HAP-1 (cell line): ENCODE results near the gene CNKSR2.

Experiments used
- DNase-seq, 2 experiments: peaks; one replicate each; pipeline ENCODE4 v3.0.0-alpha.2; 2016 to 2020; ENCODE audit warnings: low spot score in 2 of 2
- H3K27me3 ChIP-seq: fragments of 250-450 bp; sonication (Bioruptor Pico); 2 replicates; pipeline ENCODE4 v1.5.1; 2020; ENCODE audit warnings: low read depth, mild to moderate bottlenecking, moderate library complexity
- H3K36me3 ChIP-seq: fragments of 250-450 bp; sonication (Bioruptor Pico); replicated peaks from 2 replicates; pipeline ENCODE4 v1.5.1; 2020; ENCODE audit warnings: mild to moderate bottlenecking
- H3K4me1 ChIP-seq: fragments of 250-450 bp; sonication (Bioruptor Pico); 2 replicates; pipeline ENCODE4 v1.5.1; 2020; ENCODE audit warnings: mild to moderate bottlenecking
- H3K4me3 ChIP-seq: fragments of 250-450 bp; sonication (Bioruptor Pico); 2 replicates; pipeline ENCODE4 v1.5.1; 2020; ENCODE audit warnings: mild to moderate bottlenecking, moderate library complexity
- H3K9me3 ChIP-seq: fragments of 250-450 bp; sonication (Bioruptor Pico); 2 replicates; pipeline ENCODE4 v1.5.1; 2020; ENCODE audit warnings: mild to moderate bottlenecking, moderate library complexity
- in situ Hi-C: fragments of 300-500 bp; cut with MboI; formaldehyde crosslinking; loops from 3 replicates; pipeline ENCODE4 v1.14.3; 2020; ENCODE audit warnings: low sequenced_read_pairs, inconsistent platforms, mixed read lengths

The CNKSR2 gene

GRCh38 chrX:21398426-21398825, 24.2 kb downstream of the CNKSR2 start:
- Histone ChIP-seq H3K36me3 (no peaks in the 10 kb centered on the region), H3K27me3 (no peaks in the 10 kb centered on the region), H3K4me3 (no peak overlapping the region), H3K9me3 (no peaks in the 10 kb centered on the region), H3K4me1 (no peaks in the 10 kb centered on the region)
- no peak for DNase-seq
- in situ Hi-C loops: no loop called here

GRCh38 chrX:21400408-21401121, 26.3 kb downstream of the CNKSR2 start:
- in situ Hi-C loops: no loop called here
- no peak for DNase-seq
- Histone ChIP-seq H3K4me3 (no peak overlapping the region), H3K4me1 (no peaks in the 10 kb centered on the region), H3K9me3 (no peaks in the 10 kb centered on the region), H3K27me3 (no peaks in the 10 kb centered on the region), H3K36me3 (no peaks in the 10 kb centered on the region)

GRCh38 chrX:21408307-21408706, 34.1 kb downstream of the CNKSR2 start:
- Histone ChIP-seq H3K4me1 (no peaks in the 10 kb centered on the region), H3K36me3 (no peaks in the 10 kb centered on the region), H3K27me3 (no peaks in the 10 kb centered on the region), H3K9me3 (no peaks in the 10 kb centered on the region), H3K4me3 (no peak overlapping the region)
- in situ Hi-C loops: no loop called here
- DNase-seq: no peak

GRCh38 chrX:21408788-21409187, 34.6 kb downstream of the CNKSR2 start:
- in situ Hi-C loops: no loop called here

GRCh38 chrX:21412029-21412428, 37.8 kb downstream of the CNKSR2 start:
- Histone ChIP-seq H3K4me3 (no peak overlapping the region), H3K27me3 (no peaks in the 10 kb centered on the region; the same call in 1 of the 2 replicates), H3K4me1 (no peaks in the 10 kb centered on the region), H3K36me3 (no peaks in the 10 kb centered on the region), H3K9me3 (no peaks in the 10 kb centered on the region)
- in situ Hi-C loops: no loop called here
- no peak for DNase-seq

More at GRCh38 chrX:21408788-21409187, 34.6 kb downstream of the CNKSR2 start:
- DNase-seq: no peak
- H3K4me3 ChIP-seq: no peak overlapping the region
- no peaks in the 10 kb centered on the region for H3K27me3 ChIP-seq
- no peaks in the 10 kb centered on the region for H3K36me3 ChIP-seq
- no peaks in the 10 kb centered on the region for H3K9me3 ChIP-seq
- no peaks in the 10 kb centered on the region for H3K4me1 ChIP-seq

- Histone ChIP-seq H3K4me1 (no peaks in the 10 kb centered on the region), H3K36me3 (no peaks in the 10 kb centered on the region), H3K4me3 (no peak overlapping the region), H3K9me3 (no peaks in the 10 kb centered on the region), H3K27me3 (no peaks in the 10 kb centered on the region; the same call in 1 of the 2 replicates)
- DNase-seq: no peak
- in situ Hi-C loops: no loop called here
Measured at GRCh38 chrX:21412883-21413282, 38.7 kb downstream of the CNKSR2 start.

GRCh38 chrX:21427086-21427485, 52.9 kb downstream of the CNKSR2 start:
- Histone ChIP-seq H3K4me1 (no peaks in the 10 kb centered on the region), H3K36me3 (no peaks in the 10 kb centered on the region), H3K4me3 (no peak overlapping the region), H3K27me3 (no peaks in the 10 kb centered on the region), H3K9me3 (no peaks in the 10 kb centered on the region)
- in situ Hi-C loops: no loop called here
- no peak for DNase-seq

GRCh38 chrX:21437036-21437435, 62.8 kb downstream of the CNKSR2 start:
- no peaks in the 10 kb centered on the region for H3K36me3 ChIP-seq
- in situ Hi-C loops: no loop called here

GRCh38 chrX:21438792-21439191, 64.6 kb downstream of the CNKSR2 start:
- H3K9me3 ChIP-seq: no peaks in the 10 kb centered on the region
- no peaks in the 10 kb centered on the region for H3K4me1 ChIP-seq
- H3K27me3 ChIP-seq: no peaks in the 10 kb centered on the region
- no peak for DNase-seq
- H3K36me3 ChIP-seq: no peaks in the 10 kb centered on the region
- H3K4me3 ChIP-seq: no peak overlapping the region
- in situ Hi-C loops: no loop called here

More at GRCh38 chrX:21437036-21437435, 62.8 kb downstream of the CNKSR2 start:
- Histone ChIP-seq H3K4me1 (no peaks in the 10 kb centered on the region), H3K27me3 (no peaks in the 10 kb centered on the region), H3K9me3 (no peaks in the 10 kb centered on the region), H3K4me3 (no peak overlapping the region)
- DNase-seq: no peak

GRCh38 chrX:21440911-21441310, 66.7 kb downstream of the CNKSR2 start:
- in situ Hi-C loops: no loop called here
- DNase-seq: no peak
- H3K4me1 ChIP-seq: no peaks in the 10 kb centered on the region
- H3K27me3 ChIP-seq: no peaks in the 10 kb centered on the region
- no peak overlapping the region for H3K4me3 ChIP-seq
- H3K36me3 ChIP-seq: no peaks in the 10 kb centered on the region
- H3K9me3 ChIP-seq: no peaks in the 10 kb centered on the region

- in situ Hi-C loops: no loop called here
- H3K4me3 ChIP-seq: no peak overlapping the region
- H3K27me3 ChIP-seq: no peaks in the 10 kb centered on the region
- DNase-seq: no peak
- no peaks in the 10 kb centered on the region for H3K36me3 ChIP-seq
- no peaks in the 10 kb centered on the region for H3K4me1 ChIP-seq
- H3K9me3 ChIP-seq: no peaks in the 10 kb centered on the region
Measured at GRCh38 chrX:21457718-21458117, 83.5 kb downstream of the CNKSR2 start.

GRCh38 chrX:21469071-21469470, 94.9 kb downstream of the CNKSR2 start:
- Histone ChIP-seq H3K4me3 (no peak overlapping the region), H3K9me3 (no peaks in the 10 kb centered on the region), H3K27me3 (no peaks in the 10 kb centered on the region), H3K4me1 (no peaks in the 10 kb centered on the region), H3K36me3 (no peaks in the 10 kb centered on the region)
- DNase-seq: no peak
- in situ Hi-C loops: no loop called here

GRCh38 chrX:21476909-21477308, 102.7 kb downstream of the CNKSR2 start:
- in situ Hi-C loops: loop anchor here (25.0 kb wide), 1 partner anchor 940 kb away; no protein-coding TSS in a partner anchor
- Histone ChIP-seq H3K27me3 (no peaks in the 10 kb centered on the region), H3K4me3 (no peak overlapping the region), H3K9me3 (no peaks in the 10 kb centered on the region), H3K4me1 (no peaks in the 10 kb centered on the region), H3K36me3 (no peaks in the 10 kb centered on the region)
- DNase-seq: no peak

GRCh38 chrX:21479695-21480270, 105.6 kb downstream of the CNKSR2 start:
- Histone ChIP-seq H3K27me3 (no peaks in the 10 kb centered on the region), H3K4me1 (no peaks in the 10 kb centered on the region), H3K4me3 (no peak overlapping the region), H3K36me3 (no peaks in the 10 kb centered on the region), H3K9me3 (no peaks in the 10 kb centered on the region)
- in situ Hi-C loops: loop anchor here (25.0 kb wide), 1 partner anchor 942 kb away; no protein-coding TSS in a partner anchor
- peak; percentile 8 to 50 for DNase-seq
